GM12801 (cell line): Measurements from ENCODE around the gene LDLRAD4.

Source experiments
- CTCF ChIP-seq: IDR thresholded peaks from one replicate; pipeline ENCODE4 v1.5.1; 2011; ENCODE audit warnings: control low read depth; ENCODE audit not compliant: insufficient read length; ENCODE audit errors: extremely low read depth

The LDLRAD4 gene

GRCh38 chr18:13201292-13201691, 17.3 kb upstream of the LDLRAD4 start:
- TF ChIP-seq CTCF: no peak

GRCh38 chr18:13202571-13202970, 16.0 kb upstream of the LDLRAD4 start:
- TF ChIP-seq CTCF: no peak

GRCh38 chr18:13206301-13206700, 12.3 kb upstream of the LDLRAD4 start:
- no peak for TF ChIP-seq CTCF

- TF ChIP-seq CTCF: no peak
Observed at GRCh38 chr18:13207294-13207693, 11.3 kb upstream of the LDLRAD4 start.

- TF ChIP-seq CTCF: no peak
Observed at GRCh38 chr18:13211534-13211933, 7.0 kb upstream of the LDLRAD4 start.

GRCh38 chr18:13213036-13213795, 5.3 kb upstream of the LDLRAD4 start:
- TF ChIP-seq CTCF: no peak

GRCh38 chr18:13214609-13215008, 4.0 kb upstream of the LDLRAD4 start:
- TF ChIP-seq CTCF: no peak
